HG02840 (cell line): ENCODE results near the gene SYNE2.

ENCODE experiments used
- ATAC-seq: cut with Tn5 transposase; IDR thresholded peaks from one replicate; pipeline ENCODE4 v1.9.1; 2021; ENCODE audit warnings: mild to moderate bottlenecking, moderate library complexity, moderate number of reproducible peaks; ENCODE audit not compliant: unreplicated experiment, low FRiP score

The SYNE2 gene

GRCh38 chr14:64061115-64061514 lies 208.3 kb downstream of the SYNE2 start:
- no peak for ATAC-seq

GRCh38 chr14:64061706-64062105 lies 208.9 kb downstream of the SYNE2 start:
- ATAC-seq: no peak

- no peak for ATAC-seq
Measured at GRCh38 chr14:64062381-64063115, 209.7 kb downstream of the SYNE2 start.

- no peak for ATAC-seq
Measured at GRCh38 chr14:64064447-64064846, 211.6 kb downstream of the SYNE2 start.

- no peak for ATAC-seq
Measured at GRCh38 chr14:64069634-64070359, 217.0 kb downstream of the SYNE2 start.

- no peak for ATAC-seq
Measured at GRCh38 chr14:64074961-64075612, 222.3 kb downstream of the SYNE2 start.

GRCh38 chr14:64075613-64076005 lies 222.8 kb downstream of the SYNE2 start:
- ATAC-seq: no peak

GRCh38 chr14:64080452-64080851 lies 227.6 kb downstream of the SYNE2 start:
- no peak for ATAC-seq

GRCh38 chr14:64081174-64081746 lies 228.5 kb downstream of the SYNE2 start:
- ATAC-seq: no peak

GRCh38 chr14:64082837-64083236 lies 230.0 kb downstream of the SYNE2 start:
- ATAC-seq: no peak

GRCh38 chr14:64088647-64088964 lies 235.8 kb downstream of the SYNE2 start:
- no peak for ATAC-seq

- no peak for ATAC-seq
Measured at GRCh38 chr14:64089920-64090319, 237.1 kb downstream of the SYNE2 start.

GRCh38 chr14:64091217-64091616 lies 238.4 kb downstream of the SYNE2 start:
- ATAC-seq: no peak

- no peak for ATAC-seq
Measured at GRCh38 chr14:64092338-64092737, 239.5 kb downstream of the SYNE2 start.

GRCh38 chr14:64092940-64093339 lies 240.1 kb downstream of the SYNE2 start:
- ATAC-seq: no peak

GRCh38 chr14:64095620-64096019 lies 242.8 kb downstream of the SYNE2 start:
- ATAC-seq: no peak

- no peak for ATAC-seq
Measured at GRCh38 chr14:64098120-64098519, 245.3 kb downstream of the SYNE2 start.

- no peak for ATAC-seq
Measured at GRCh38 chr14:64107438-64107837, 254.6 kb downstream of the SYNE2 start.

- ATAC-seq: no peak
Measured at GRCh38 chr14:64109819-64110554, 257.2 kb downstream of the SYNE2 start.

- ATAC-seq: no peak
Measured at GRCh38 chr14:64110802-64111201, 258.0 kb downstream of the SYNE2 start.
